ENCODE results near the gene CYP2R1.

Gene CYP2R1

GRCh38 chr11:14892036-14892556, at the start of gene CYP2R1:
Gene CYP2R1 (minus strand): TSS chr11:14892231. CDS start chr11:14892205, 26 bp downstream.
- in situ Hi-C loops (cut with MboI; ENCODE audit: low sequenced_read_pairs): no loop called here

GRCh38 chr11:14938936-14939335, 46.9 kb upstream of the CYP2R1 start:
- in situ Hi-C loops (cut with MboI; ENCODE audit: low sequenced_read_pairs): no loop called here

GRCh38 chr11:14934641-14935351, 42.8 kb upstream of the CYP2R1 start:
- in situ Hi-C loops (cut with MboI; ENCODE audit: low sequenced_read_pairs): no loop called here

GRCh38 chr11:14932447-14932846, 40.4 kb upstream of the CYP2R1 start:
- in situ Hi-C loops (cut with MboI; ENCODE audit: low sequenced_read_pairs): no loop called here

GRCh38 chr11:14930369-14930768, 38.3 kb upstream of the CYP2R1 start:
- in situ Hi-C loops (cut with MboI; ENCODE audit: low sequenced_read_pairs): no loop called here

- in situ Hi-C loops (cut with MboI; ENCODE audit: low sequenced_read_pairs): no loop called here
Measured at GRCh38 chr11:14927146-14927545, 35.1 kb upstream of the CYP2R1 start.

- in situ Hi-C loops (cut with MboI; ENCODE audit: low sequenced_read_pairs): no loop called here
Measured at GRCh38 chr11:14924318-14924717, 32.3 kb upstream of the CYP2R1 start.

- in situ Hi-C loops (cut with MboI; ENCODE audit: low sequenced_read_pairs): no loop called here
Measured at GRCh38 chr11:14916403-14916802, 24.4 kb upstream of the CYP2R1 start.

- in situ Hi-C loops (cut with MboI; ENCODE audit: low sequenced_read_pairs): no loop called here
Measured at GRCh38 chr11:14914536-14914935, 22.5 kb upstream of the CYP2R1 start.

- in situ Hi-C loops (cut with MboI; ENCODE audit: low sequenced_read_pairs): no loop called here
Measured at GRCh38 chr11:14908214-14908880, 16.3 kb upstream of the CYP2R1 start.

GRCh38 chr11:14907411-14908213, 15.6 kb upstream of the CYP2R1 start:
- in situ Hi-C loops (cut with MboI; ENCODE audit: low sequenced_read_pairs): no loop called here

GRCh38 chr11:14906993-14907392, 15.0 kb upstream of the CYP2R1 start:
- in situ Hi-C loops (cut with MboI; ENCODE audit: low sequenced_read_pairs): no loop called here

GRCh38 chr11:14906578-14906977, 14.5 kb upstream of the CYP2R1 start:
- in situ Hi-C loops (cut with MboI; ENCODE audit: low sequenced_read_pairs): no loop called here

- in situ Hi-C loops (cut with MboI; ENCODE audit: low sequenced_read_pairs): no loop called here
Measured at GRCh38 chr11:14905104-14906033, 13.3 kb upstream of the CYP2R1 start.

- in situ Hi-C loops (cut with MboI; ENCODE audit: low sequenced_read_pairs): no loop called here
Measured at GRCh38 chr11:14904745-14905103, 12.7 kb upstream of the CYP2R1 start.

GRCh38 chr11:14902650-14903350, 10.8 kb upstream of the CYP2R1 start:
- in situ Hi-C loops (cut with MboI; ENCODE audit: low sequenced_read_pairs): no loop called here

GRCh38 chr11:14898906-14899305, 6.9 kb upstream of the CYP2R1 start:
- in situ Hi-C loops (cut with MboI; ENCODE audit: low sequenced_read_pairs): no loop called here

GRCh38 chr11:14898355-14898754, 6.3 kb upstream of the CYP2R1 start:
- in situ Hi-C loops (cut with MboI; ENCODE audit: low sequenced_read_pairs): no loop called here

- in situ Hi-C loops (cut with MboI; ENCODE audit: low sequenced_read_pairs): no loop called here
Measured at GRCh38 chr11:14894657-14895598, 2.9 kb upstream of the CYP2R1 start.

All from hTERT RPE-1 (cell line).